Lower leg skin (tissue), 3 donors: ENCODE results near the gene LY6G6C.

Experiments
- CTCF ChIP-seq, 3 donors: fragments of 450-650 bp; IDR thresholded peaks; one replicate each; pipeline ENCODE4 v1.5.1; 2016; ENCODE audit warnings: antibody characterized with exemption in 3 of 3, mild to moderate bottlenecking in 3 of 3, moderate library complexity in 2 of 3
- POLR2A ChIP-seq, 2 donors: fragments of 450-650 bp; IDR thresholded peaks; one replicate each; pipeline ENCODE4 v1.6.1; 2016 to 2017; ENCODE audit warnings: antibody characterized with exemption in 2 of 2, mild to moderate bottlenecking in 1 of 2, moderate library complexity in 1 of 2

- TF ChIP-seq CTCF (IDR thresholded peaks at IDR 0.05) (no peak), POLR2A (IDR thresholded peaks at IDR 0.05) (no peak)
Measured at GRCh38 chr6:31737991-31738979, 16.7 kb upstream of the LY6G6C start.
